Activated CD8-positive, alpha-beta T cell treated with anti-CD3 and anti-CD28 coated beads, Interleukin-2, amount 10 ng/mL, durations not matched to agents 7 days and 5 days (primary cell): ENCODE measurements around the gene C16orf95. TPM values are rescaled to one million over a fixed set of nuclear protein-coding genes. Genes with fewer than 3 reads are reported as not detected.

Source experiments
- ATAC-seq: fragments of 150-1000 bp; cut with Tn5 transposase; one replicate; pipeline ENCODE4 v1.10.0; 2021; ENCODE audit warnings: moderate library complexity
- CTCF ChIA-PET: fragments of 350-600 bp; sonication (Branson Sonifier 250); formaldehyde crosslinking; loops from one replicate; lab custom pipeline; 2021; ENCODE audit warnings: antibody characterized with exemption; lab: Charles Lee
- POLR2A ChIA-PET: fragments of 350-600 bp; sonication (Branson Sonifier 250); formaldehyde crosslinking; loops from one replicate; lab custom pipeline; 2021; ENCODE audit warnings: antibody characterized with exemption; lab: Charles Lee
- DNase-seq: peaks from one replicate; pipeline ENCODE4 v3.0.0-alpha.2; 2020
- H3K27ac Mint-ChIP-seq: one replicate; pipeline ENCODE4 v1.8.0; 2021; ENCODE audit warnings: mild to moderate bottlenecking, mixed read lengths
- H3K27me3 Mint-ChIP-seq: one replicate; pipeline ENCODE4 v1.8.0; 2021; ENCODE audit warnings: low read depth, mixed read lengths
- H3K36me3 Mint-ChIP-seq: one replicate; pipeline ENCODE4 v1.8.0; 2021; ENCODE audit warnings: low read depth, mixed read lengths
- H3K4me1 Mint-ChIP-seq: one replicate; pipeline ENCODE4 v1.8.0; 2021; ENCODE audit warnings: low read depth, mixed read lengths
- H3K4me3 Mint-ChIP-seq: one replicate; pipeline ENCODE4 v1.8.0; 2021; ENCODE audit warnings: mild to moderate bottlenecking, mixed read lengths
- H3K9me3 Mint-ChIP-seq: one replicate; pipeline ENCODE4 v1.8.0; 2022; ENCODE audit warnings: mixed read lengths; ENCODE audit not compliant: insufficient read depth
- total RNA-seq, 2 experiments: library from RNA; stranded (reverse); gene quantifications; one replicate each; pipeline ENCODE4 v1.2.3, GENCODE V29; 2021

Gene C16orf95
- total RNA-seq, 2 experiments from 2014 or later = 7.2 to 9.4 TPM

DNA sequence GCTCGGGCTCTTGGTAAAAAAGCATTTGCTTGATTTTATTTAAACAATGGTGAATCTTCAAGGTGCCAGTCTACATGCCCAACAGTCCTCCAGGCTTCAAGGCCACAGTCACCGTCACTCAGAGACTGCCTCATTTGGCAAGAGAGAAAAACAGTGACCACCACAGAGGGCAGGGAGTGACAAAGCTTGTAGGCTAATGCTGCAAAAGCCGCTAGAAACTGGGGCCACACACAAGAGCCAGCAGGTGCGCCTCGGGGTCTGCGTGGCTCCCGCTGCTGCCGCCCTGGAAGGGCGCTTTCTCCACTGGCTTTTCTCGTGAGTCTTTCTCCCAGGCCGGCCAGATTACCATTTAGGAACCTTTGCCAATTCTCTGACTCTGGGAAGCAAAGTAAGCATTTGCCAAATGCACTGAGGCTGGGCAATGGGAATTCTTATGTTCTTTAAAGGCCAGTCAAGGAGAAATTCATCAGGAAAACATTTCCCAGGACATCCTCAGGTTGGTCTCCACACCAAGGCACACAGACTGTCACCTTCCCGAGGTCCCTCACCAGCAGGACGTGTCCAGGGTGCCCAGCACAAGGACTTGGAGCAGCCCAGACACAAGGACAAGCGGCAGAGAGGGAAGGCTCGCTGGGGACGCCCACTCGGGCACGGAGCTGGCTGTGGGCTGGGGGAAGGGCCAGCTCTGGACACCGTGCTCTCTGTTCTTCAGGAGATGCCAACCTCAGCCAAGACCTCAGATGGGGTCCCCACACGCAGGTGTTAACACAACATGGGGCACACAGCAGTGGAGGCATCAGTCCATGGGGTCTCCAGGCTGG is 12.5 kb upstream of the C16orf95 start:
- CTCF ChIA-PET = interaction anchor here (1.4 kb wide), 1 partner anchor 87 kb away, joined by 4 read pairs; no protein-coding TSS in a partner anchor
- DNase-seq (no peak), ATAC-seq (no peak)
- POLR2A ChIA-PET = no interaction called here
- no peaks in the 10 kb centered on the region for H3K9me3 Mint-ChIP-seq
- H3K27me3 Mint-ChIP-seq = no peaks in the 10 kb centered on the region
- H3K36me3 Mint-ChIP-seq = peaks cover 11% of the 10 kb centered on the region
- no peak overlapping the region for H3K27ac Mint-ChIP-seq
- H3K4me1 Mint-ChIP-seq = peaks cover 15% of the 10 kb centered on the region
- no peak overlapping the region for H3K4me3 Mint-ChIP-seq

DNA sequence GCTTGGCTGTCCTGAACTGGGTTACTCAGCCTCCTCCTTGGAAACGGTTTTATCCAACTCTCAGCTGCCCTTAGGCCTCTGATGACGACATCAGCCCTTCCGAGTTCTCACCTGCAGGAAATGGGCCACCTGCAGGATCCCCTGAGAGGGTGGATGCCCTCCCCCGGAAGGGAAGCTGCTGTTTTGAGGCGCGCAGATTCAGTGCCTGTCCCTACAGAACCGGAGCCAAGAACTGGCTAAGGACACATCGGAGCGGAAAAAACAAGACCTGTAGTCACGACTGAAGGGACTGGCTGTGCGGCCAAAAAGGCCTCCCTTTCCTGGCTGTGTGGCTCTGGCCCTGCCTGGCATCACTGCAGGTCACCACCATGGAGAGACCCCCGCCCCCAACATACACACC is 11.7 kb upstream of the C16orf95 start:
- Mint-ChIP-seq H3K27me3 (no peaks in the 10 kb centered on the region), H3K9me3 (no peaks in the 10 kb centered on the region), H3K4me3 (no peak overlapping the region), H3K4me1 (peaks cover 15% of the 10 kb centered on the region), H3K27ac (no peak overlapping the region), H3K36me3 (peaks cover 7% of the 10 kb centered on the region)
- ChIA-PET CTCF (interaction anchor here (1.4 kb wide), 1 partner anchor 88 kb away, joined by 4 read pairs; no protein-coding TSS in a partner anchor), POLR2A (no interaction called here)
- no peak for DNase-seq
- no peak for ATAC-seq

DNA sequence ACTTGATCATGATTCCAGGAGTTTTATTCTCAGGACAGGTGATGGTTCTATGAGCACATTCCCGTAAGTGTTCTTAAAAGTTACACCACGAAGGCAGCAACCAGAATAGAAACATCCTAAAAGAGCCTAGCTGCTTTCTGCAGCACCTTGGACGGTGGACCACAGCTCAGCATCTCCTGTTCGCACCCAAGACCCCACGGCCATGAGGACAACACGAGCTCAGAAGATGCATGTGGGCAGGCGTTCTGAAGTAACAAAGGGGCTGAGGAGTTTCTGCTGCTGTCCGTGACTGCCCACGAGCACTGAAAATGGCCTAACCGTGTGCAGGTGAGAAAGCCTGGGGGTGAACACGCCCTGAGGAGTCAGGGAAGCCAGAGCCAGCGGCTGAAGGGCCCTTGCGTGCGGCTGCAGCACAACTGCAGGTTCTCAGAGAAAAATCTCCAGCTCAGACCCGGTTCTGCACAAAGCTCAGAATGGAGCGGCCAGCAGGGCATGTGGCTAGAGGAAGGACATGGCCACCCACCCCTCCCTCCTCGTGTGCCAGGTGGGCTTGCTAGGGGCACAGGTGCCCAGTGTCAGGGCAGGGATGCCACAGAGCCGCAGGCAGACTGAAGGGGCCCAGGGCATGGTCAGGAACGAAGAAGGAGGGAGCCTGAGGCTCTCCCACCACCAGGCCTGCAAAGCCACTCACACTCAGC is 10.8 kb upstream of the C16orf95 start:
- ChIA-PET POLR2A (no interaction called here), CTCF (interaction anchor here (1.1 to 1.9 kb wide), 3 partner anchors 10 to 309 kb away, joined by 3 to 4 read pairs (median 4); partner anchors contain the start of gene C16orf95)
- Mint-ChIP-seq H3K27me3 (no peaks in the 10 kb centered on the region), H3K27ac (no peak overlapping the region), H3K36me3 (peaks cover 7% of the 10 kb centered on the region), H3K4me3 (no peak overlapping the region), H3K9me3 (no peaks in the 10 kb centered on the region), H3K4me1 (peaks cover 14% of the 10 kb centered on the region)
- no peak for ATAC-seq
- no peak for DNase-seq

DNA sequence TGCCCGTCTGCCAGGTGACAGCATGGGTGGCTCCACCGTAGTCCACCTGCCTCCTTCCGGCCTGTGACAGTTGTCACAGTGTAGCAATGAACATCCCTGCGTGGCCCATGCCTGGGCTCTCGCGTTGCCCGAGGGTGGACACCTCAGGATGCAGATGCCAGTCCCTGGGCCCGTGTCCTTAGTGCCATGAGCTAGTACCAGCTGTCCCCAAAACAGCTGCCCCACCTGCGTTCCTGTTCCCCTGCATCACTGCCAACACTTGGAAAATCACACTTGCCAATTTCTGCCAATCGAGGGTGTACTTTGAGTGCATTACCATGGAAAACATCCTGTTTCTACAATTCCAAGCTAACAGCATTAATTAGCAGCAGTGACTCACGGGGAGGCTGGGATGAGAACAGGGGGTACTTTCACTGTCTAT is 9.0 kb upstream of the C16orf95 start:
- Mint-ChIP-seq H3K9me3 (no peaks in the 10 kb centered on the region), H3K4me3 (no peak overlapping the region), H3K27ac (peak overlapping the region; percentile 61), H3K4me1 (peaks cover 6% of the 10 kb centered on the region), H3K27me3 (no peaks in the 10 kb centered on the region), H3K36me3 (peaks cover 7% of the 10 kb centered on the region)
- no peak for DNase-seq
- ChIA-PET CTCF (interaction anchor here (1.5 to 1.9 kb wide), 2 partner anchors 9 to 68 kb away, joined by 4 read pairs; partner anchors contain the start of gene C16orf95), POLR2A (no interaction called here)
- no peak for ATAC-seq

DNA sequence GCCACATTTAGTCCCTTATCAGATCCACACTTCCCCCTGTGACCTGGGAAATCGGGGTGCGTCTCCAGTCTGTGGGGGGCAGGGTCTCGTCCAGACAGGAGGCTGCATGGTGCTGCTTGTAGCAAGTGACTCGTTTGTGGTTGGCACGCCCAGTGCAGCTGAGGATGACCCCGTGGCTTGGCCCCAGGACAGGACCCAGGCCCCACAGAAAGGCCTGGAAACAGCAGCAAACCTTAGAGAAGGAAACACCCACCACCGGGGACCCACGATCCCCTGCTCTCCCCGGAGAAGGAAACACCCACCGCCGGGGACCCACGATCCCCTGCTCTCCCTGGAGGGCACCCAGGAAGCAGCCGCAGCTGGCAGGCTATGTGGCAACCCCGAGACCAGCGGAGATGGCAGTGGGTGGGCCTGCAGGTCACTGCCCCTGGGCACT is 8.2 kb upstream of the C16orf95 start:
- H3K27ac Mint-ChIP-seq = no peak overlapping the region

DNA sequence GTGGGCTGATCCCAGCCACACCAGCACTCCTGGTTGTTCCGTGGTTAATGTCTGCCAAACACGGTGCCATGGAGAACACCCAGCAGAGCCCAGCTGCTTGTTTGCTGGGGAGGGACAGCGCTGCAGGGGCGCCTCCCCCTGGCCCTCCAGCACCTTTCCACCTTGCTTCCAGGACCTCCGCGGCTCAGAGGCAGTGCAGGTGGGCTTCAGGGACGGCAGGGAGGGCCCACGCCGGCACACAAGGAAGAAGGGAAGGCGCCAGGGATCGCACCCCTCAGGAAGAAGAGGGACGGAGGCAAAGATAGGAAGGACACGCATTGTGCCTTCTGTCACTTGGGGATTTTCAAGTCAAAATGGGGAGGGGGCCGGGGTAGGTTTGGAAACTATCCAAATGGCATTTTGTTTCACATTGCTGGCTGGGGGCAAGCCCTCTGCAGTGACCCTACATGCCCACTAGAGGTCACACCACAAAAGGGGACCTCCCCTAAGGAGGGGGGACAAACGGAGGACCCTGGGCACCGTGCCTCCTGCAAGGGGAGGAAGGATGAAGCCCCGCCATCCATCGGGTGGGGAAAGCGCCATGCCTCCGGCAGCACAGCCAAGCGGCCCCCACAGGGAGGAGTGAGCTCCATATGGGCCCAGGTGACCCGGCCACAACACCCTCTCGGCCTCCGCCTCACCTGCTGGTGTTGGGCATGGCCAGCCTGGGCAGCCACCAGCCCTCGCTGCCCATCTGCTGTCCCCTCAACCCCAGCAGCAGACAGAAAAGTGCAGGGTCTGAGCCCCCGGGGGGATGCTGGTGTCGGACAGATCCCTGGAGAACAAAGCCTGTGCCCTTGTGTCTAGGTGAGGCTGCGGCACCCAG is 7.5 kb upstream of the C16orf95 start:
- H3K36me3 Mint-ChIP-seq = peaks cover 2% of the 10 kb centered on the region
- H3K4me3 Mint-ChIP-seq = no peak overlapping the region
- H3K27me3 Mint-ChIP-seq = no peaks in the 10 kb centered on the region
- ChIA-PET POLR2A (interaction anchor here (1.2 kb wide), 1 partner anchor 59 kb away, joined by 3 read pairs; the partner anchor contains the start of gene FBXO31), CTCF (interaction anchor here (0.7 to 2.1 kb wide), 4 partner anchors 16 to 70 kb away, joined by 3 to 8 read pairs (median 3); no protein-coding TSS in a partner anchor)
- DNase-seq (peak; percentile 59), ATAC-seq (peak; percentile 68)
- no peaks in the 10 kb centered on the region for H3K9me3 Mint-ChIP-seq
- H3K4me1 Mint-ChIP-seq = peaks cover 6% of the 10 kb centered on the region
- H3K27ac Mint-ChIP-seq = no peak overlapping the region

More for the DNA sequence above, 8.2 kb upstream of the C16orf95 start:
- Mint-ChIP-seq H3K4me3 (no peak overlapping the region), H3K9me3 (no peaks in the 10 kb centered on the region), H3K36me3 (peaks cover 4% of the 10 kb centered on the region), H3K4me1 (peaks cover 6% of the 10 kb centered on the region), H3K27me3 (no peaks in the 10 kb centered on the region)
- DNase-seq = no peak
- ChIA-PET POLR2A (no interaction called here), CTCF (interaction anchor here (1.0 to 2.1 kb wide), 3 partner anchors 36 to 69 kb away, joined by 3 to 8 read pairs (median 3); no protein-coding TSS in a partner anchor)
- ATAC-seq = no peak

DNA sequence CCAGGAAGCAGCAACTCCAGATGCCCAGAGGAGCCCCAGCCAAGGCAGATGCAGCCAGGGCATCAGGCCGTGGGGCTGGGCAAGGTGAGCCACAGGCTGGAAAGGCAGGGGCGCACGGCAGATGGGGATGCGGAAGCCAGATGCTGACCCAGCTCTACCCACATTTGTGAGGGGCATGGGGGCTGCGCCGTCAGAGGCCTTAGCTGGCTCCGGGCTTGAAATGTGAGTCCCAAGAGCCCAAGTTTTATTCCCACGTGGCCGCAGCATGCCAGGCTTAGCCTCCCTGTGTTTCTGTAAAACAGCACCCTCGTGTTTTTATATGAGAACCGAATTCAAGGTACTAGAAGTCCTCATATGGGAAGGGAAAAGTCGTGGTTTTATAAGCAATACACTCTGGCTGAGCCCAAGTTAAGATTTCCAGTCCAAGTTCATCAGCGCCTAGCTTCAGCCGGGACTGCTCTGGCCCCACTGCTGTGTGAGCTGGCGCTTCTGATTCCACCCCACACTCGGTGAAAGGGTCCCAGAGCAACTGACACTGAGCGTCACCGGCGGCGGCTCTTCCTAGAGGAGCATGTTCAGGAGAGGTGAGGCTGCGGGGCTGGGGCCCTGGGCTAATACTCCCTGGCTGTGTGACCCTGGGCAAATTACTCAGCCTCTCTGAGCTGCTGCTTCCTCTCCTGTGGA is 6.7 kb upstream of the C16orf95 start:
- ATAC-seq = no peak
- no peak for DNase-seq
- POLR2A ChIA-PET = interaction anchor here (1.2 kb wide), 1 partner anchor 60 kb away, joined by 3 read pairs; the partner anchor contains the start of gene FBXO31
- Mint-ChIP-seq H3K4me3 (no peak overlapping the region), H3K27me3 (no peaks in the 10 kb centered on the region), H3K36me3 (peaks cover under 1% of the 10 kb centered on the region), H3K4me1 (peaks cover 9% of the 10 kb centered on the region), H3K9me3 (no peaks in the 10 kb centered on the region), H3K27ac (no peak overlapping the region)
- CTCF ChIA-PET = interaction anchor here (0.7 to 2.1 kb wide), 2 partner anchors 17 to 57 kb away, joined by 3 to 8 read pairs; no protein-coding TSS in a partner anchor

DNA sequence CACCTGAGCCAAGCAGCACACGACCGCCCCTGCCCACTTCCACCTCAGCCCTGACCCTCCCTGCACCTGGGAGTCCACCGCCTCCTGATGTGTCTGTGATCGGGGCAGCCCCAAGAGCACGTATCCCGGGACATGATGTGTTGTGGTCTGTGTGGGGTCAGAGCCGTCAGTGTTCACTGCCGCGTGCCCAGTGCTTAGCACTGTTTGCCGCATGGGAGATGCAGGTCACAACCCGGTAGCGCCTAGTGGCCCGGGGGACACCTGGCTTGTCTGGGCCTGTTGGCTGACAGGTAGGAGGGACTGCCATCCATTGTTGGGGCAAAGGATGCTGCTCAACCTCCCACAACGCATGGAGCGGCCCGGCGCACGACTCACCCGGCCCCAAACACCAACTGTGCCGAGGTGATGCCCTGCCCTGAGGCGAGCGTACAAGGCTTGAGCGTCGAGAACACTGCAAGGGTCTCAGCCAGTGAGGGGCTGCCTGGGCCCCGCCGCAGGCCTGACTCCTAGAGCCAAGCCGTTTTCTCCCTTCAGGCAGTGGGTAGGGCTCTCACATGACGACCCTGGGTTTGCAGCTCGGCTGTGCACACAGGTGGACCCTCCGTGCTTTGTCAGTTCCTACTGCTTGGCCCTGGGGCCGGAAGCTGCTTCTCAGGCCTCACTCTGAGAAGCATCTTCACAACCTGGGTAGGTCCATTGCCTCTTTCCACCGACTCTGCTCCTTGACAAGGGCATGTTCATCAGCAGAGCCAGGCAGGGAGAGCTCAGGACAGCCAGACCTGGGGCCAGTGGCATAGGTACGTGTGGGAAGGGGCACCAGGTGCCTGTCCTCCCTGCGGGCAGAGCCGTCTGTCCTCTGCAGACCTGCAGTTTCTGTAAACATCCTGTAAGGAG is 5.9 kb upstream of the C16orf95 start:
- Mint-ChIP-seq H3K36me3 (peaks cover 9% of the 10 kb centered on the region), H3K4me1 (peaks cover 17% of the 10 kb centered on the region), H3K9me3 (no peaks in the 10 kb centered on the region), H3K4me3 (no peak overlapping the region), H3K27me3 (no peaks in the 10 kb centered on the region), H3K27ac (no peak overlapping the region)
- DNase-seq (no peak), ATAC-seq (no peak)
- CTCF ChIA-PET = interaction anchor here (2.1 kb wide), 1 partner anchor 58 kb away, joined by 8 read pairs; no protein-coding TSS in a partner anchor
- POLR2A ChIA-PET = interaction anchor here (1.2 kb wide), 1 partner anchor 61 kb away, joined by 3 read pairs; the partner anchor contains the start of gene FBXO31

DNA sequence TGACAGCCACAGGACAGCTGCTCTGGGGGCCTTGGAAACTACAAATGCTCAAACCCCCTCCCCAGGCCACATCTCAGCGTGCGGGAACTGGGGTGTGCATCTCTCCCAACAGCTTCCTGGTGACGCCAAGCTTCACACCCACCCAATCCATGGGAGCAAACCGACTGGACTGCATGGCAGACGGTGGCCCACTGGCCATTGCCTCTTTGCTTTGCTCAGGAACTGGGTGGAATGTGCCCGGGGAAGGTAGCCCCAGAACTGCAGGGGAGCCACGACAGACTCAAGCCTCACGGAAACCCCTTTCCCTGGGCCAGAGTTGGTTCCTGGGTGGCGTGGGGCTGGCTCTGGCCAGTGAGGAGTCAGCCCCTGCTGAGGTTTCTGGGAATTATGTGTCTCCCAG is 5.2 kb upstream of the C16orf95 start:
- Mint-ChIP-seq H3K27me3 (no peaks in the 10 kb centered on the region), H3K27ac (no peak overlapping the region), H3K4me3 (no peak overlapping the region), H3K4me1 (peaks cover 18% of the 10 kb centered on the region), H3K9me3 (no peaks in the 10 kb centered on the region), H3K36me3 (peaks cover 16% of the 10 kb centered on the region)
- ChIA-PET CTCF (interaction anchor here (0.7 to 1.0 kb wide), 2 partner anchors 19 to 314 kb away, joined by 3 to 6 read pairs; no protein-coding TSS in a partner anchor), POLR2A (no interaction called here)
- DNase-seq (no peak), ATAC-seq (no peak)
